Osteocyte (in vitro differentiated cells): ENCODE data around the gene CDK1. TPM values are rescaled to one million over a fixed set of nuclear protein-coding genes. Genes with fewer than 3 reads are reported as not detected.

Experiments
- DNase-seq: peaks from one replicate; pipeline ENCODE4 v3.0.0; 2021; ENCODE audit warnings: mixed read lengths; ENCODE audit not compliant: unreplicated experiment; ENCODE audit errors: extremely low spot score
- H3K27ac Mint-ChIP-seq: one replicate; pipeline ENCODE4 v1.8.0; 2021; ENCODE audit warnings: mild to moderate bottlenecking, mixed read lengths; ENCODE audit not compliant: unreplicated experiment
- H3K27me3 Mint-ChIP-seq: one replicate; pipeline ENCODE4 v1.8.0; 2021; ENCODE audit warnings: mixed read lengths; ENCODE audit not compliant: unreplicated experiment
- H3K36me3 Mint-ChIP-seq: one replicate; pipeline ENCODE4 v1.8.0; 2021; ENCODE audit warnings: mixed read lengths; ENCODE audit not compliant: unreplicated experiment
- H3K4me1 Mint-ChIP-seq: one replicate; pipeline ENCODE4 v1.8.0; 2021; ENCODE audit warnings: mixed read lengths; ENCODE audit not compliant: unreplicated experiment
- H3K4me3 Mint-ChIP-seq: one replicate; pipeline ENCODE4 v1.8.0; 2021; ENCODE audit warnings: mild to moderate bottlenecking, moderate library complexity, mixed read lengths; ENCODE audit not compliant: unreplicated experiment
- H3K9me3 Mint-ChIP-seq: one replicate; pipeline ENCODE4 v1.8.0; 2021; ENCODE audit warnings: mixed read lengths; ENCODE audit not compliant: unreplicated experiment
- total RNA-seq: library from RNA; stranded (reverse); gene quantifications from 2 replicates; pipeline ENCODE4 v1.2.1, GENCODE V29; 2021
- TF ChIP-seq, protein P1 (sequence below): fragments of 200-600 bp; sonication (generic); IDR thresholded peaks from 2 replicates; pipeline ENCODE4 v1.5.0; 2021; ENCODE audit warnings: antibody characterized with exemption, mild to moderate bottlenecking, moderate library complexity

CDK1 gene
- total RNA-seq, 1 donor from 2014 or later = 13.1 TPM

DNA sequence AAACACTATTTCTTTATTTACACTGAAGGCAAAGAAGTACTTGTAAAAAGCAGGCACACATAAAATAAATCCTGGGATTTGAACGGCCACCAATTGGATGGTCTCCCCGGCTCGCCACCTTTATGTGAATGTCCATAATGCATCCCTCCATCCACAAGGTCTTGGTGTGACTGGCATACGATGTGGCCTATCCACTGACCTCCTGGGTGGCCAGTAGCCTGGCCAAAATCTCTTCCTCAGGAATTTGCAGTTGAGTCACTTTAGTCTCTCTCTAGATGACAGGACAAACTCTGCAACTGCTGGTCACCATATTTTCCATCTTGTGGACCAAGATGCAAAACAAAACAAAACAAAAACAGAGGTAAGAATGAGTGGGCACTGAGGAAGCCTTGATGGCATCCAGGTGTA, 39.1 kb downstream of the CDK1 start:
- Mint-ChIP-seq H3K27ac (no peak overlapping the region), H3K9me3 (no peaks in the 10 kb centered on the region), H3K4me3 (no peak overlapping the region), H3K27me3 (no peaks in the 10 kb centered on the region), H3K36me3 (no peaks in the 10 kb centered on the region), H3K4me1 (peaks cover 28% of the 10 kb centered on the region)
- no peak for DNase-seq
- TF ChIP-seq, protein P1, sequence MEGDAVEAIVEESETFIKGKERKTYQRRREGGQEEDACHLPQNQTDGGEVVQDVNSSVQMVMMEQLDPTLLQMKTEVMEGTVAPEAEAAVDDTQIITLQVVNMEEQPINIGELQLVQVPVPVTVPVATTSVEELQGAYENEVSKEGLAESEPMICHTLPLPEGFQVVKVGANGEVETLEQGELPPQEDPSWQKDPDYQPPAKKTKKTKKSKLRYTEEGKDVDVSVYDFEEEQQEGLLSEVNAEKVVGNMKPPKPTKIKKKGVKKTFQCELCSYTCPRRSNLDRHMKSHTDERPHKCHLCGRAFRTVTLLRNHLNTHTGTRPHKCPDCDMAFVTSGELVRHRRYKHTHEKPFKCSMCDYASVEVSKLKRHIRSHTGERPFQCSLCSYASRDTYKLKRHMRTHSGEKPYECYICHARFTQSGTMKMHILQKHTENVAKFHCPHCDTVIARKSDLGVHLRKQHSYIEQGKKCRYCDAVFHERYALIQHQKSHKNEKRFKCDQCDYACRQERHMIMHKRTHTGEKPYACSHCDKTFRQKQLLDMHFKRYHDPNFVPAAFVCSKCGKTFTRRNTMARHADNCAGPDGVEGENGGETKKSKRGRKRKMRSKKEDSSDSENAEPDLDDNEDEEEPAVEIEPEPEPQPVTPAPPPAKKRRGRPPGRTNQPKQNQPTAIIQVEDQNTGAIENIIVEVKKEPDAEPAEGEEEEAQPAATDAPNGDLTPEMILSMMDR = no peak

DNA sequence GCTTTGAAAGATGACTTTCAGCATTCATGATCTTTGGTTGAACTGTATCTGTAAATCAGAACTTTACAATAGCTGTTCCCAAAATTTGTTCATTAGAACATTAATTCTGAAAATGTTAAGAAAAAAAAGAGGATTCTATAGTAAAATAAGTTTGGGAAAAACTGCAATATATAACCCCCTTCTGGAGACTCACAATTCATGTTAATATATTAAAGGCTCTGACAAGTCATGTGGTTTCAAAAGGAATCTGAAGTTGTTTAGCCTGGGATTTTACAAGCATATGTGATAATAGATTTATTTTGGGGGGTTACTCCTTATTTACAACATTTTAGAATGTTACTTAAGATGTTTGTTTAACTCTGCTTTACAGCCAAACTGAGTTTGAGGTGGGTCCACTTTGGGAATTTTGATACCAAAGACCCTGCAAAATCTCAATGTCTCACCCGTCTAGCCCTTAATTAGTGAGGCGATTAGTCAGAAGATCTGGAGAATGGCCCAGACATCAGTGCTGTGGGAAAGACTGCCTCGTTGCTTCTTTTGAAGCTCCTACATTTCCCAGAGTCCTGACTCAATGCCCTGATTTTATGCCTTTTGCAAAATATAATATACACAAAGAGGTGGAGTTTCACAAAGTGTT, 40.0 kb downstream of the CDK1 start:
- Mint-ChIP-seq H3K4me1 (peaks cover 25% of the 10 kb centered on the region), H3K27ac (no peak overlapping the region), H3K36me3 (no peaks in the 10 kb centered on the region), H3K4me3 (no peak overlapping the region), H3K9me3 (no peaks in the 10 kb centered on the region), H3K27me3 (no peaks in the 10 kb centered on the region)
- TF ChIP-seq, protein P1 = no peak
- no peak for DNase-seq

DNA sequence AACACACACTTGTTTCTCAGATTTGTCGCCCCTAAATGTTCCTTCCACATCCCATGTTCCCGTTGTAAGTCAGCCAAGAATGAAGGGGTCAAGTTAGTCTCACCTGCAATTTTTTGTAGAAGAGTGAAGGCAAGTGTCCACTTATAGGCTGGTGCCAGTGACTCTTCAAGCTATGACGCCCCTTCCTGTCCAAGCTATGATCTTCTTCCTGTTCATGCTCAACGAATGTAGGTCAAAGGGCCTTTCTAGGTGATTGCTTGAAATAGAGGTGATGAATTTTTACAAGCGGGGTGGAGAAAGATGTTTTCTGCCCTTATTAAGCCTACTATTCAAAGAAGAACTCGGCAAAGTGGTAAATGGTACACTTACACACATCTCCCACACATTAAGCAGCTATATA, 41.0 kb downstream of the CDK1 start:
- Mint-ChIP-seq H3K27ac (no peak overlapping the region), H3K4me3 (no peak overlapping the region), H3K27me3 (no peaks in the 10 kb centered on the region), H3K4me1 (peaks cover 29% of the 10 kb centered on the region), H3K9me3 (no peaks in the 10 kb centered on the region), H3K36me3 (no peaks in the 10 kb centered on the region)
- no peak for DNase-seq
- TF ChIP-seq, protein P1 = no peak

DNA sequence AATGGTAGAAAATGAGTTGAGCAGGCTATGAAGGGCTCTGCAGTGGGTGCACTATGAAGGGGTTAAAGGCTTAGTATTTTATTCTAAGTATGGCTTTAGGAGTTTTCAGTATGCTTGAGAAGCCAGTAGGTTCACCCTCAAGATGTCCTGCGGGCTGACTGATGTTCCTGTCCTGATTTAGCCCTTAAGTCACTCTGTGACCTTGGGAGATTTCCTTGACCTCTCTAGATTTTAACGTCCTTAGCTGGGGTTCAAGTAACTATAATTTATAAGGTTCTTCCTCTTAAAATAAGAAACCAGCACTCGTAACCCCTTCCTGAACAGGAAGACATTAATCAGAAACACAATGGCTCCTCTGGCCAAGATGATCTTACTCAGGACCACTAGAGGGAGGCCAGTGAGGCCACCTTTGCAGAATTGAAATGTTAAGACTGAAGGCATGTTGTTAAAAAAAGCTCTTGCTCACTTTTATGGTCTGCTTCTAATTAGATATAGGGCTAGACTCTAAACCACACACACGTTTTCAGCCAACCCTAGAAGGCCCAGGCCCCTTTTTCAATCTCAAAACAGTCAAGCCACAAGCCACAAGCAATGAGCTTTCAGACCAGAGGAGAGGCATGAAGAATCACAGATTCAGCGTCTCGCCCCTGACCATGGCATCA, 41.9 kb downstream of the CDK1 start:
- no peaks in the 10 kb centered on the region for H3K36me3 Mint-ChIP-seq
- H3K4me3 Mint-ChIP-seq = no peak overlapping the region
- no peaks in the 10 kb centered on the region for H3K9me3 Mint-ChIP-seq
- no peaks in the 10 kb centered on the region for H3K27me3 Mint-ChIP-seq
- no peak overlapping the region for H3K27ac Mint-ChIP-seq
- DNase-seq = no peak
- TF ChIP-seq, protein P1 = peak; percentile 55
- peaks cover 33% of the 10 kb centered on the region for H3K4me1 Mint-ChIP-seq

DNA sequence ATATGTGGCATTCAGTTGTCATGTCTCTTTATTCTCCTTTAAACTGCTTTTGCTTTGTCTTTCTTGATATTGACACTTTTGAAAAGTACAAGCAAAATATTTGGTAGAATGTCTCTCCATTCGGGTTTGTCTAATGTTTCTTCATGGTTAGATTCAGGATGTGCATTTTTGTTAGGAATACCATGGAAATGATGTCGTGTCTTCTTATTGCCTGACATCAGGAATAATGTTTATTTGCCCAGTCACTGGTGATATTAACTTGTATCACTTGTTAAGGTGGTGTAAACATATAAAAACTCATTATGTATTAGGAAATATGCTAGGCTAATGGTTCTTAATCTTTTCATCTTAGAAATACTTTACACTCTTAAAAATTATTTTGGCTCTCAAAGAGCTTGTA, 43.4 kb downstream of the CDK1 start:
- peaks cover 32% of the 10 kb centered on the region for H3K4me1 Mint-ChIP-seq
- no peaks in the 10 kb centered on the region for H3K27me3 Mint-ChIP-seq
- H3K36me3 Mint-ChIP-seq = no peaks in the 10 kb centered on the region
- no peak overlapping the region for H3K27ac Mint-ChIP-seq
- DNase-seq = no peak
- H3K4me3 Mint-ChIP-seq = no peak overlapping the region
- no peaks in the 10 kb centered on the region for H3K9me3 Mint-ChIP-seq
- TF ChIP-seq, protein P1 = no peak
